Activated gamma-delta T cell (primary cell): ENCODE data around the gene RBMS2.

Source experiments
- DNase-seq: peaks from one replicate; lab custom pipeline; 2025; lab: John Stamatoyannopoulos, UW

RBMS2 gene

DNA sequence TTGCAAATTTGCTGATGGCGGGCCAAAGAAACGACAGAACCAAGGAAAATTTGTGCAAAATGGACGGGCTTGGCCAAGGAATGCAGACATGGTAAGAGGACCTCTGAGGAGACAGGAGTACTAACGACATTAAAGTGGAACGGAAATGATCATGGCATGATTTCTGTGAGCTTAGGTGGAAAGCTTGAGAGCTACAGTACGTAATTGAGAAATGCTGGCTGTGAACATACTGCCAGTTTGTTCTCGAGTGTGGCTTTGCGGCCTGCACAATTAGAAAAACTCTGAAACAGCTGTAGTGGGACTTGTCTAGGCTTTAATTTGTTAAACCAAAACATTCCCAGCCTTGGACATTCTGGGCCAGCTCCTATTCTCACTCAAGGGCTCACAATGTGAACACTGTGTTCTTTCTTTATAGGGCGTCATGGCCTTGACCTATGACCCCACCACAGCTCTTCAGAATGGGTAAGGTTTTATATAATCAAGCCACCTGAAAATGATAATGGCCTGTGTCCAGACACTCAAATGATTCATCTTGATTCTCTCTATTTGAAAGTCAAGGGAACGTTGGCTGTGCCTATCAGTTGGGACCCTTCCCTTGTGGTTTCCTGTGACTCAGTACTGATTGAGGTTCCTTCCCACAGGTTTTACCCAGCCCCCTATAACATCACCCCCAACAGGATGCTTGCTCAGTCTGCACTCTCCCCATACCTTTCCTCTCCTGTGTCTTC lies 60.0 kb downstream of the RBMS2 start:
- DNase-seq, result no peak

DNA sequence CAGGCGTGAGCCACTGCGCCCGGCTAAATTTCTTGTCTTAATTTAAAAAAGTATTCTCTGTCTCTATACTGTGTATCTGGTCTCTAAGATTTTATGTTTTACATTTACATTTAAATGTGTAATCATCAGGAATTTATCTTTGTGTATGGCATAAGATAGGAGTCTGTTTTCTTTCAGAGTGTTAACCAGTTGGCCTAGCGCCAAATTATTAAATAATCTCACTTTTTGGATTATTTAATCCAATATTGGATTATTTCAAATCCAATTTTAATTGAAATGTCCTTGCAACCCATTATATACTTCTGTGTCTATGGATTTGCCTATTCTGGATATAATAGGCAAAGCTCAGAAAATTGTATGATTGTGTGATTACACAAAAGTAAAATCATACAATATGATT lies 63.5 kb downstream of the RBMS2 start:
- DNase-seq, result no peak

DNA sequence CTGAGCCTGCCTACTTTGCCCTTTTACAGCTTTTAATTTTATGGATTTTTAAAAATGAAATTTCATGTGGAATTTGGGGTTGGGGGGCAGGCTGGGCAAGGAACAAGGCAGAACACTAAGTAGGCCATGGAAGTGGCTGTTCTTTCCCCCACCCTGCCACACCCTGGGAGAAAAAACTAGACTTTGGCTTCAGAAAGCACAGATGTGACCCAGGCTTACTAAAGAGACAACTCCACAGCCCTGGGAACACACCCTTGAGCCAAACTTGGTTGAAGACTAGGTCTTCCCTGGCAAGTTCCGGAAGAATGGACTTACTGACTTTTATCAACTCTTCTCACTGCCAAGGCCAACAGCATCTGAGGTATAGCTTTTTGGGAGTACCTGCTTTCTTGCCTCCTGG lies 68.2 kb downstream of the RBMS2 start:
- no peak for DNase-seq

GRCh38 chr12:56590237-56590830 lies 68.7 kb downstream of the RBMS2 start:
- no peak for DNase-seq

DNA sequence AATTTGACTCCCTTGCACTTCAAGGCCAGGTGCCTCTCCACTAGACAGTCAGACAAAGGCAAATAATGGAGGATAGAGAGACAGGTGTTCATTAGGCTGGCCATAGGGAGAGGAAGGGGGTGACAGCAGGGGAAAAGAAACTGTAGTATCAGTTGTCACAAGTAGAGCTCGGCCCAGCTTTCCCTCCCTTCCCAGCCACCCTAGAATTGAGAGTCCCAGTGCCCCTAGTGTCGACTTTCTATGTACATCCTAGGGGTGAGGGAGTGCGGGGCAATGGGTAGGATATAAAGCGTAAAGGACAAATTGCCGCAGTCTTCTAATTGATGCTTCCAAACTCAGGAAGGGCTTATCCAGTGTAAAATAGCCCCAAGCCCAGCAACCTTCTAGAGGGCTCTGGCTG lies 69.5 kb downstream of the RBMS2 start:
- DNase-seq, result no peak

DNA sequence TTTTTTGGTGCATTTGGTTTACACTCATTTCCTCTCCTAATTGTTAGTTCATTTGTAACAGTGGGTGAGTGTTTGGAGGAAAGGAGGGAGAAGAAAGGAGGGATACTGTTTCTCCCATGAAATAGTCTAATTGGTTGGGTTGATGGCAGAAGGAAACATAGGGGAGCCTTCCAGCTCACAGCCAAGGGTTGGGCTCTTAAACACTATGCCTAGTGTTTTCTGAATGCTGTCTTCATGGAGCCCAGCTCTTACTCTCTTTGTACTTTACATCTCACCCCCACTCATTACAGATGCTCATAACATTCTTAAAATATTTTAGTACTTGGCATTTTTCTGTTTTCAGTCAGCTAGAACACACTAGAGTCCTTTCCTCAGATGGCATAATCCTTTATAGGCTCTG lies 70.3 kb downstream of the RBMS2 start:
- no peak for DNase-seq

DNA sequence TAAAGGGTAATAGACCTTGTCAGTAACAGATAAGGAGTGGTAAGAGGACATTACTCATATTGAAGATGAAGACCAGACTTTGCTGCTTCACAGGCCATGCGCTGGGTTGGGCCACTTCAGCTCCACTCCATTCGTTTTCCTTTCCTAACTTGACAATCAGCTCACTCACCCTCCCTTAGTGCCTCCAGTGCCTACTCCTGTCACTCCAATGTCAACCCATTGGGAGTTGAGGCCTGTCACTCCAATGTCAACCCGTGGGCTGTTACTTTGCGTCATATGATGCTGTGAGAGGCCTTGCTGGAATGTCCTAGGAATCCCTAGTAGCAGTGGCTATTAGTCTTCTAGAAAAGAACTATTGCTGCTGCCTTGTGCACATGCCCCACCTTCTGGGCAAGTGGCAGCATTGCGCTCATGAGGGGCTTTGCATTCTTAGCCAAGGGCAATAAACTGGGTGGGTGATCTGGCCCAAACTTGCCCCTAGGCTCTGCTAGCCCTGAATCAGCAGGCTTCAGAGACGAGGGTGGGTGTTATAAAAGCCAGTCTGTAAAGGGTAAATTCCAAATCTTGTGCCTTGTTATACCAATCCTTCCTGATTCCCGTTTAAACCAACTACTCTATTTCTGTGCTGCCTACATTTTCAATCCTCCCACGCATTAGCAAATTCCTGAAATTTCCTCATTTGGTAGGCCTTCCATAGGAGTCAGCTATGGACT lies 72.4 kb downstream of the RBMS2 start:
- no peak for DNase-seq

DNA sequence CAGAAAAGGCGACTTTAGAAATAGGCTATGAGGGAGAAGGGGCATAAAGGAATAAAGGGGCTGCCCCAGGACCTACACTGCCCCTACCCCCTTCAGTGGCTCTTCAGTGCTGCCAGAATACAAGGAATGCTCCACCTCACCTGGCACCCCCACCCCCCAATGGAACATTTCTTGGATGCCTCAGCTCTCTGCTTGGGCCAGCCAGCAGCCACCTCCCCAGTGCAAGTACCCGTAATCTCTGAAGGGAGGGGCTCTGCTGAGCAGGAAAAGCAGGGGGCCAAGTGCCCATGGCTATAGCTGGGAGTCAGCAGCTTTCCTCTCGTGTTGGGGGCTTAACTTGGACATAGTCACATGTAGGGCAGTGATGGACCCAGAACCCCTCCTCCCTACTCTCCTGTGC lies 75.2 kb downstream of the RBMS2 start:
- DNase-seq, result no peak

- DNase-seq, result no peak
These were observed 77.4 kb downstream of the RBMS2 start for GRCh38 chr12:56599041-56599440.

GRCh38 chr12:56599797-56600196 lies 78.2 kb downstream of the RBMS2 start:
- DNase-seq, result no peak

- DNase-seq, result no peak
These were observed 79.1 kb downstream of the RBMS2 start for GRCh38 chr12:56600753-56601152.

GRCh38 chr12:56601503-56601902 lies 79.9 kb downstream of the RBMS2 start:
- DNase-seq, result no peak

GRCh38 chr12:56602239-56602638 lies 80.6 kb downstream of the RBMS2 start:
- DNase-seq, result no peak

- DNase-seq, result no peak
These were observed 82.7 kb downstream of the RBMS2 start for GRCh38 chr12:56604355-56604754.

GRCh38 chr12:56614627-56615026 lies 93.0 kb downstream of the RBMS2 start:
- DNase-seq, result no peak

DNA sequence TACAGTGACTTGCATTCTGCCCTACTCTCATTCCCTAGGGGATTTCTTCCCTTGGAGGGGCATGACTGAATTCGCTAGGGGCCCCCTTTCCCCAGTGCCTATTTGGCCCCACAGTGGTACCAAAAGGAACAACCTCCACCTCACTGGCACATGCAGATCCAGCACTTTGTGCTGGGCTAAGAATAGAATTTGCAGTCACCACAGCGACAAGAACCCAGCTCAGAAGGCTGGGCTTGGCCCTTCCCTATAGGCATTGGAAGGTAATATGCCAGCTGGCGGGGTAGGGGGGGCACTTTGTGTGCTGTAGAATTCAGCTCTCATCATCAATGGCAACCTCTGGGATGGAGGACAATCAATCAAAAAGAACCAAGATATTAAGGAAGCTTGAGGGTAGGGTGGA lies 94.6 kb downstream of the RBMS2 start:
- no peak for DNase-seq

DNA sequence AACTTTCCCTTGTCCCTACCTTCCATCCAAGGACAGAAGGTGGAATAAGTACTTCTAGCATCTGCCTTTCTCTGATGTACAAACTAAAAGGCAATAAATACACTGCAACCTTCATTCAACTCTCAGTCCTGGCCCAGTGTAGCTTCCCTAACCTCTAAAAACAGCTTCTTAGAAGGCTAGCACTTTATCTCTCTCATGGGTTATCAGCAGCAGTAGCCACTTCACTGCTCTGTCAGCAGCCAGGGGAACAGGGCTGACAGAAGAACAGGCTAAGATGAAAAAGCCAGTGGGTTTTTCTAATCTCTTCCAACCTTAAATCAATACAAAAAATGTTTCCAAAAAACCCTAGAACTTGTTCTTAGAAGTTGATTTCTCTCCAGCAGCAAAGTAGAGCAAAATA lies 95.3 kb downstream of the RBMS2 start:
- DNase-seq, result no peak

DNA sequence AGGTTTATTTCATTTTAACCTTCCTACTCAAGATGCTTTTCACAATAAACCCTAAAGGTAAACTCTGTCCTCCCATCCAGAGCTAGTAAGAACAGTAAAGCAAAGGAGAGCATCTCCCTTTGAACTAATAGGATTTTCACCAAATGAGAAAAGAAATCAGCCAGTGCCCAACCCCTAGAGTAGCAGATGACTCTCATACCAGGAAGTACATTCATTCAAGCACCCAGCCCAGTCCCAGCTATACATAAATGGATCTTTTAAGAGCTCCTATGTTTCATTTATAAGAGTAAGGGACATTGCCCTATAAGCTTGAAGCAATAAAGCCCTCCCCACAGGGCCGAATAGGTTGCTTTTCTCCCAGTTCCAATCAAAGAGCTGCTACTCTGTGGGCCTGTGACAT lies 100.9 kb downstream of the RBMS2 start:
- DNase-seq, result no peak

GRCh38 chr12:56626701-56627100 lies 105.1 kb downstream of the RBMS2 start:
- DNase-seq, result no peak

DNA sequence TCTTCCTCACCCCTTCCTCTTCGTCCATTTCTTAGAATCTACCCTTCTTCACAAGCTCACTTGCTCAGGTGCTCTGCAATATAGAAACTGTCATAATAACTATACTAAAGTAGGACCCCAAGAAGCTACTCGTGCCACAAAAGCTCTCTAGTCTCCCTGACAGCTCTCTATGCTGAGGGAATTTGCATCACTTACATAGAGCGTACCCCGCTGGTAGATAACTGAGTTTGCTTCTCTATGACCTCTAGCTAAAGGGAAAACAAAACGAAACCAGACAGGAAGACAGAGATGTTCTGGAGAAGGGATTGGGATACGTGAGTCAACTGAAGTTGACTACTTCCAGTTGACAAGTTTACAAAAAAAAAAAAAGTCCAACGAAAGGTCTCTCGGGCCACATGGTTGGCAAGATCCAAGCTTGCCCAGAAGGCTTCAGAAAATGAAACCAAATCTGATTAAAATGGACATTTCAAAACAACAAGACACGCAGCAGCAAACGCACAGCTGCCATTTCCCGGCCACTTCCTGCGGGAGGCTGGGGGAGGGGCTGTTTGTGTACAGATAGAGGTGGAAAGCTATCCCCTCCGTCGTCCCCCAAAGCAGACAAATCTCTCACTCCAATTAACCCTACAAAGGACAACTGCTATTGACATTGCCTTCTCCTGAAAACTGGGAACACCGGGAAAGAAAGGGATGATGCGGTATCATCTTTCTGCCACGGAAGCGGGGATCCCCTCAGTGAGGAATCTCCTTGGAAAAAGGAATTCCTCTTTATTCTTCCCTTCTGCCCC lies 107.2 kb downstream of the RBMS2 start:
- DNase-seq, result peak; percentile 46

- DNase-seq, result peak; percentile 22
These were observed 108.0 kb downstream of the RBMS2 start for GRCh38 chr12:56629459-56630179.

GRCh38 chr12:56630180-56630632 lies 108.6 kb downstream of the RBMS2 start, which contains the start of gene BAZ2A:
Gene BAZ2A (minus strand): TSS chr12:56630326. CDS start chr12:56617530, 12,796 bp downstream.
- DNase-seq, result peak; percentile 72
